HG03095 (cell line): ENCODE data around the gene SPC24.
"Not testable (repeated sequence)": the region's sequence is repeated elsewhere in the genome, so short reads cannot be mapped to it uniquely, and the experiment has no call there.

Experiments
- ATAC-seq: cut with Tn5 transposase; IDR thresholded peaks from one replicate; pipeline ENCODE4 v1.9.1; 2021; ENCODE audit warnings: moderate library complexity; ENCODE audit not compliant: unreplicated experiment

Gene SPC24

GRCh38 chr19:11131471-11131870, 24.1 kb downstream of the SPC24 start:
- no peak for ATAC-seq

- ATAC-seq: no peak
Observed at GRCh38 chr19:11130824-11131455, 24.6 kb downstream of the SPC24 start.

- ATAC-seq: no peak
Observed at GRCh38 chr19:11127905-11128304, 27.7 kb downstream of the SPC24 start.

- ATAC-seq: no peak
Observed at GRCh38 chr19:11125994-11126685, 29.4 kb downstream of the SPC24 start.

GRCh38 chr19:11124157-11124556, 31.4 kb downstream of the SPC24 start:
- not testable (repeated sequence) for ATAC-seq

GRCh38 chr19:11123114-11123513, 32.5 kb downstream of the SPC24 start:
- ATAC-seq: no peak

GRCh38 chr19:11121963-11122362, 33.6 kb downstream of the SPC24 start:
- ATAC-seq: not testable (repeated sequence)

- no peak for ATAC-seq
Observed at GRCh38 chr19:11116507-11116906, 39.1 kb downstream of the SPC24 start.

- ATAC-seq: no peak
Observed at GRCh38 chr19:11115895-11116446, 39.6 kb downstream of the SPC24 start.

- no peak for ATAC-seq
Observed at GRCh38 chr19:11115042-11115441, 40.5 kb downstream of the SPC24 start.

GRCh38 chr19:11113140-11113708, 42.4 kb downstream of the SPC24 start:
- no peak for ATAC-seq

- no peak for ATAC-seq
Observed at GRCh38 chr19:11111771-11112144, 43.8 kb downstream of the SPC24 start.

GRCh38 chr19:11111117-11111770, 44.3 kb downstream of the SPC24 start:
- no peak for ATAC-seq

GRCh38 chr19:11108746-11109145, 46.8 kb downstream of the SPC24 start:
- ATAC-seq: no peak

GRCh38 chr19:11106477-11106876, 49.1 kb downstream of the SPC24 start:
- no peak for ATAC-seq

- no peak for ATAC-seq
Observed at GRCh38 chr19:11105014-11105636, 50.5 kb downstream of the SPC24 start.

GRCh38 chr19:11103667-11104066, 51.9 kb downstream of the SPC24 start:
- not testable (repeated sequence) for ATAC-seq

- ATAC-seq: no peak
Observed at GRCh38 chr19:11102944-11103343, 52.6 kb downstream of the SPC24 start.

GRCh38 chr19:11101057-11101456, 54.5 kb downstream of the SPC24 start:
- no peak for ATAC-seq

GRCh38 chr19:11100049-11100448, 55.5 kb downstream of the SPC24 start:
- ATAC-seq: no peak

- ATAC-seq: no peak
Observed at GRCh38 chr19:11098861-11099260, 56.7 kb downstream of the SPC24 start.
